T-helper 1 cell treated with Interleukin-12 subunit alpha and Interleukin-12 subunit beta and Interleukin-4 antibody, amounts not matched to agents 30 ng/mL and 1 ng/mL, for 36 hours (primary cell): ENCODE measurements around the gene KIF21B. TPM values are rescaled to one million over a fixed set of nuclear protein-coding genes. Genes with fewer than 3 reads are reported as not detected.

Experiments used
- intact Hi-C: fragments of 100-400 bp; cut with micrococcal nuclease; formaldehyde crosslinking; loops from one replicate; pipeline ENCODE4 v1.15.1; 2024
- total RNA-seq: library from RNA; stranded (reverse); gene quantifications from 2 replicates; pipeline ENCODE4 v1.2.3, GENCODE V29; 2022

The KIF21B gene
- total RNA-seq, 1 donor from 2014 or later = 92.8 TPM

GRCh38 chr1:201044119-201044518 is 20.6 kb upstream of the KIF21B start:
- intact Hi-C loops = no loop called here

GRCh38 chr1:201042779-201043461 is 19.4 kb upstream of the KIF21B start:
- intact Hi-C loops = loop anchor here (1.0 to 2.0 kb wide), 8 partner anchors 18 to 484 kb away; no protein-coding TSS in a partner anchor

- intact Hi-C loops = no loop called here
These were observed 17.5 kb upstream of the KIF21B start for GRCh38 chr1:201041011-201041410.

GRCh38 chr1:201039876-201040275 is 16.4 kb upstream of the KIF21B start:
- intact Hi-C loops = no loop called here

GRCh38 chr1:201039418-201039817 is 15.9 kb upstream of the KIF21B start:
- intact Hi-C loops = no loop called here

GRCh38 chr1:201038186-201038876 is 14.8 kb upstream of the KIF21B start:
- intact Hi-C loops = no loop called here

- intact Hi-C loops = no loop called here
These were observed 12.8 kb upstream of the KIF21B start for GRCh38 chr1:201036188-201036842.

GRCh38 chr1:201034671-201035070 is 11.2 kb upstream of the KIF21B start:
- intact Hi-C loops = no loop called here

GRCh38 chr1:201032408-201032807 is 8.9 kb upstream of the KIF21B start:
- intact Hi-C loops = no loop called here

GRCh38 chr1:201028461-201028889 is 5.0 kb upstream of the KIF21B start:
- intact Hi-C loops = no loop called here

GRCh38 chr1:201026836-201027235 is 3.3 kb upstream of the KIF21B start:
- intact Hi-C loops = no loop called here

- intact Hi-C loops = no loop called here
These were observed 2.7 kb upstream of the KIF21B start for GRCh38 chr1:201026234-201026633.

- intact Hi-C loops = loop anchor here (1.0 kb wide), 1 partner anchor 18 kb away; no protein-coding TSS in a partner anchor
These were observed 2.1 kb upstream of the KIF21B start for GRCh38 chr1:201025571-201026002.

- intact Hi-C loops = loop anchor here (5.0 kb wide), 4 partner anchors 117 to 933 kb away; partner anchors contain the start of genes CSRP1, TIMM17A and ZNF281
These were observed 1.1 kb upstream of the KIF21B start for GRCh38 chr1:201024625-201024998.

- intact Hi-C loops = loop anchor here (1.0 to 5.0 kb wide), 10 partner anchors 9 to 933 kb away; partner anchors contain the start of genes CSRP1, KIF14, TIMM17A and TMEM9
These were observed 558 bp upstream of the KIF21B start for GRCh38 chr1:201023920-201024624.

- intact Hi-C loops = loop anchor here (1.0 to 5.0 kb wide), 10 partner anchors 8 to 934 kb away; partner anchors contain the start of genes CSRP1, KIF14, TIMM17A and TMEM9
These were observed 546 bp downstream of the KIF21B start for GRCh38 chr1:201022820-201023516.

GRCh38 chr1:201022493-201022819 is 1.1 kb downstream of the KIF21B start:
- intact Hi-C loops = loop anchor here (2.0 to 5.0 kb wide), 5 partner anchors 115 to 935 kb away; partner anchors contain the start of genes CSRP1, TIMM17A and ZNF281

GRCh38 chr1:201021630-201022492 is 1.7 kb downstream of the KIF21B start:
- intact Hi-C loops = loop anchor here (2.0 to 5.0 kb wide), 6 partner anchors 49 to 935 kb away; partner anchors contain the start of genes CSRP1, TIMM17A and ZNF281
